ENCODE data around the gene MICU1.

The MICU1 gene

DNA sequence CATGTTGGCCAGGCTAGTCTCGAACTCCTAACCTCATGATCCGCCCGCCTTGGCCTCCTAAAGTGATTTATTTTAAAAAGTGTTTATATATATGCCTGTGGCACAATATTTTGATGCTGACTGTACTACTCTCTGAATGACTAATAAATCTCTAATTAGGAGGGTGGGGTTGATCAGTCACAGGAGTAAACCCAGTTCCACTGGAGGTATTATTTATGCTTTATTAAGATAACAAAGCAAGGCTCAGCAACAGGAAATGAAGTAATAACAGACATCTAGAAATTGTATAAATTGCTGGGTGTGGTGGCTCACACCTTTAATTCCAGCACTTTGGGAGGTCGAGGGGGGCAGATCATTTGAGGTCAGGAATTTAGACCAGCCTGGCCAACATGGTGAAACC, 40.0 kb upstream of the MICU1 start:
- TF ChIP-seq, protein P1, sequence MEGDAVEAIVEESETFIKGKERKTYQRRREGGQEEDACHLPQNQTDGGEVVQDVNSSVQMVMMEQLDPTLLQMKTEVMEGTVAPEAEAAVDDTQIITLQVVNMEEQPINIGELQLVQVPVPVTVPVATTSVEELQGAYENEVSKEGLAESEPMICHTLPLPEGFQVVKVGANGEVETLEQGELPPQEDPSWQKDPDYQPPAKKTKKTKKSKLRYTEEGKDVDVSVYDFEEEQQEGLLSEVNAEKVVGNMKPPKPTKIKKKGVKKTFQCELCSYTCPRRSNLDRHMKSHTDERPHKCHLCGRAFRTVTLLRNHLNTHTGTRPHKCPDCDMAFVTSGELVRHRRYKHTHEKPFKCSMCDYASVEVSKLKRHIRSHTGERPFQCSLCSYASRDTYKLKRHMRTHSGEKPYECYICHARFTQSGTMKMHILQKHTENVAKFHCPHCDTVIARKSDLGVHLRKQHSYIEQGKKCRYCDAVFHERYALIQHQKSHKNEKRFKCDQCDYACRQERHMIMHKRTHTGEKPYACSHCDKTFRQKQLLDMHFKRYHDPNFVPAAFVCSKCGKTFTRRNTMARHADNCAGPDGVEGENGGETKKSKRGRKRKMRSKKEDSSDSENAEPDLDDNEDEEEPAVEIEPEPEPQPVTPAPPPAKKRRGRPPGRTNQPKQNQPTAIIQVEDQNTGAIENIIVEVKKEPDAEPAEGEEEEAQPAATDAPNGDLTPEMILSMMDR (IDR thresholded peaks at IDR 0.05; ENCODE audit: low read depth, low read length, poor library complexity, severe bottlenecking), result no peak
- no peak for TF ChIP-seq EZH2phosphoT487 (IDR thresholded peaks at IDR 0.05; ENCODE audit: borderline replicate concordance, low read length)
- no peaks in the 10 kb centered on the region for H3K9me3 ChIP-seq (ENCODE audit: control insufficient read depth, insufficient read depth, low read length)
- no peaks in the 10 kb centered on the region for H3F3A ChIP-seq (ENCODE audit: control insufficient read depth, insufficient read depth)
- H4K20me1 ChIP-seq (ENCODE audit: control insufficient read depth, insufficient read depth, low read depth, low read length), result no peaks in the 10 kb centered on the region
- H3K9me2 ChIP-seq (replicated peaks; ENCODE audit: control insufficient read depth, low read length), result no peaks in the 10 kb centered on the region
- H3K79me2 ChIP-seq (ENCODE audit: control insufficient read depth, low read length), result no peaks in the 10 kb centered on the region
- H3K4me3 ChIP-seq (ENCODE audit: low read length), result no peak overlapping the region
- no peak overlapping the region for H3K27ac ChIP-seq (ENCODE audit: low read depth, low read length)
- no peaks in the 10 kb centered on the region for H3K36me3 ChIP-seq (ENCODE audit: control insufficient read depth, low read length)
- H3K4me1 ChIP-seq (ENCODE audit: control insufficient read depth, low read length), result no peaks in the 10 kb centered on the region
- H3K27me3 ChIP-seq (ENCODE audit: control insufficient read depth, low read length), result no peaks in the 10 kb centered on the region
- H3K4me2 ChIP-seq (ENCODE audit: low read length), result no peak overlapping the region

DNA sequence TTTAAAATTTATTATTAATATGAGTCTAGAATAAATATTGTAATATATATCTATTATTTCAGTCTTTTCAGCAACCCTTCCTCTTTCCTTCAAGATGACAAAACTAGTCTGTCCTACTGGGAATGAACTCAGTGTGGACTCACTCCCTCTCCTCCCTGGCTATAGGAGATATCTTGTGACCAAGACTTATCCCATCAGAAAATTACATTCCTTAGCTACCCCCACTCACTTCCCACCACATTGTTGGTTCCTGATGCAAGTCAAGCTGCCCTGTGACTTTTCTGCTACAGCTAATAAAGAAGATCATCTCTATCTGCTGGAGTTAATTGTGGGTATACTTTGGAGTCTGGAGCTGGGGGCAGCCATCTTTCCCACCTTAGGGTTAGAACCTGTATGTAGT, 38.1 kb upstream of the MICU1 start:
- no peak overlapping the region for H3K4me2 ChIP-seq (ENCODE audit: low read length)
- H3K36me3 ChIP-seq (ENCODE audit: control insufficient read depth, low read length), result no peaks in the 10 kb centered on the region
- TF ChIP-seq, protein P1 (IDR thresholded peaks at IDR 0.05; ENCODE audit: low read depth, low read length, poor library complexity, severe bottlenecking), result no peak
- TF ChIP-seq EZH2phosphoT487 (IDR thresholded peaks at IDR 0.05; ENCODE audit: borderline replicate concordance, low read length), result no peak
- H3K4me3 ChIP-seq (ENCODE audit: low read length), result no peak overlapping the region
- no peaks in the 10 kb centered on the region for H4K20me1 ChIP-seq (ENCODE audit: control insufficient read depth, insufficient read depth, low read depth, low read length)
- no peaks in the 10 kb centered on the region for H3K4me1 ChIP-seq (ENCODE audit: control insufficient read depth, low read length)
- H3K9me3 ChIP-seq (ENCODE audit: control insufficient read depth, insufficient read depth, low read length), result no peaks in the 10 kb centered on the region
- 0 out of 2 replicates have a peak, but pooled peaks cover 2% of the 10 kb centered on the region for H3K27me3 ChIP-seq (ENCODE audit: control insufficient read depth, low read length)
- H3F3A ChIP-seq (ENCODE audit: control insufficient read depth, insufficient read depth), result no peaks in the 10 kb centered on the region
- H3K79me2 ChIP-seq (ENCODE audit: control insufficient read depth, low read length), result no peaks in the 10 kb centered on the region
- H3K9me2 ChIP-seq (replicated peaks; ENCODE audit: control insufficient read depth, low read length), result no peaks in the 10 kb centered on the region
- no peak overlapping the region for H3K27ac ChIP-seq (ENCODE audit: low read depth, low read length)

GRCh38 chr10:72661431-72661830, 35.6 kb upstream of the MICU1 start:
- TF ChIP-seq, protein P1 (IDR thresholded peaks at IDR 0.05; ENCODE audit: low read depth, low read length, poor library complexity, severe bottlenecking), result no peak
- no peak for TF ChIP-seq EZH2phosphoT487 (IDR thresholded peaks at IDR 0.05; ENCODE audit: borderline replicate concordance, low read length)
- no peaks in the 10 kb centered on the region for H3F3A ChIP-seq (ENCODE audit: control insufficient read depth, insufficient read depth)

More at GRCh38 chr10:72661431-72661830, 35.6 kb upstream of the MICU1 start:
- Histone ChIP-seq H3K27ac (ENCODE audit: low read depth, low read length) (no peak overlapping the region), H3K36me3 (ENCODE audit: control insufficient read depth, low read length) (no peaks in the 10 kb centered on the region), H3K4me3 (ENCODE audit: low read length) (no peak overlapping the region), H3K9me2 (replicated peaks; ENCODE audit: control insufficient read depth, low read length) (no peaks in the 10 kb centered on the region), H3K4me1 (ENCODE audit: control insufficient read depth, low read length) (no peaks in the 10 kb centered on the region), H4K20me1 (ENCODE audit: control insufficient read depth, insufficient read depth, low read depth, low read length) (no peaks in the 10 kb centered on the region), H3K9me3 (ENCODE audit: control insufficient read depth, insufficient read depth, low read length) (no peaks in the 10 kb centered on the region), H3K79me2 (ENCODE audit: control insufficient read depth, low read length) (no peaks in the 10 kb centered on the region), H3K4me2 (ENCODE audit: low read length) (no peak overlapping the region), H3K27me3 (ENCODE audit: control insufficient read depth, low read length) (0 out of 2 replicates have a peak, but pooled peaks cover 2% of the 10 kb centered on the region)
